Right lobe of liver (tissue), 6 donors: Measurements from ENCODE around the gene ZNF740. TPM values are rescaled to one million over a fixed set of nuclear protein-coding genes. Genes with fewer than 3 reads are reported as not detected.
A peak's percentile ranks its signal among the peaks of the same experiment; 100 is the strongest.

Experiments used
- ATAC-seq, 4 donors: fragments of 200-7000 bp; cut with Tn5 transposase; one replicate each; pipeline ENCODE4 v1.9.1; 2020; ENCODE audit warnings: mild to moderate bottlenecking in 4 of 4, moderate library complexity in 4 of 4
- DNase-seq, 3 donors: peaks; one replicate each; pipeline ENCODE4 v3.0.0-alpha.2; 2020
- H3K27ac ChIP-seq, 3 donors: fragments of 200-600 bp; one replicate each; pipeline ENCODE4 v1.8.0; 2022
- H3K27me3 ChIP-seq, 2 donors: fragments of 200-600 bp; one replicate each; pipeline ENCODE4 v1.8.0; 2022
- H3K36me3 ChIP-seq, 4 donors: fragments of 200-600 bp; sonication (generic) in 1 of 4; one replicate each; pipeline versions ENCODE4 v1.5.1 to v1.8.0; 2017 to 2022; ENCODE audit warnings: control low read depth in 1 of 4
- H3K4me1 ChIP-seq, 4 donors: fragments of 200-600 bp; sonication (generic) in 1 of 4; one replicate each; pipeline versions ENCODE4 v1.5.1 to v1.8.0; 2017 to 2022; ENCODE audit warnings: control low read depth in 1 of 4
- H3K4me3 ChIP-seq, 3 donors: fragments of 200-600 bp; one replicate each; pipeline ENCODE4 v1.8.0; 2022
- H3K9me3 ChIP-seq, 4 donors: fragments of 200-600 bp; sonication (generic) in 1 of 4; one replicate each; pipeline versions ENCODE4 v1.5.1 to v1.8.0; 2017 to 2022; ENCODE audit warnings: control low read depth in 1 of 4
- POLR2A ChIP-seq: fragments of 450-650 bp; IDR thresholded peaks from one replicate; pipeline ENCODE4 v1.6.1; 2017; ENCODE audit warnings: antibody characterized with exemption, mild to moderate bottlenecking
- WGBS: methylation state at CpG from one replicate; pipeline ENCODE4 v1.1.6; 2018; ENCODE audit warnings: low coverage, low lambda C conversion rate; ENCODE audit not compliant: insufficient coverage; ENCODE audit errors: missing lambda C conversion rate; 5-methylcytosine and 5-hydroxymethylcytosine counted together
- intact Hi-C, 2 donors: fragments of 100-400 bp; cut with DNase I; formaldehyde crosslinking; loops; one replicate each; pipeline versions ENCODE4 v1.11.2 to v1.14.1; 2022
- small RNA-seq, 2 experiments: library from RNA; depleted of rRNA; stranded (forward); fragments of <200 nt; gene quantifications; one replicate each; pipeline ENCODE3, GENCODE V24; 2016
- total RNA-seq, 6 experiments: library from RNA; depleted of rRNA in 2 of 6; stranded (reverse); fragments of >200 nt in 2 of 6; fragmentation: NEBNext Ultra II Directional in 3 of 6; extraction: Animal tissue kit (Norgen Biotek cat#: 25700) in 3 of 6; gene quantifications; one replicate each; pipeline versions ENCODE4 v1.1.0 to v1.2.4, GENCODE V29; 2016 to 2023
- TF ChIP-seq, protein P1 (sequence below), 4 donors: fragments of 200-600 bp in 3 of 4; fragments of 450-650 bp in 1 of 4; IDR thresholded peaks; one replicate each; pipeline versions ENCODE4 v1.5.1 to v1.8.0; 2016 to 2022; ENCODE audit warnings: antibody characterized with exemption in 4 of 4, mild to moderate bottlenecking in 2 of 4
- donor health status: DM: no; HTN: yes; CAD: no.
- donor health status: DM: no; HTN: no; CAD: no.
- donor health status: DM: no; HTN: no; CAD: no.
- donor health status: DM: no; HTN: yes; CAD: no.
- donor health status: DM: no; HTN: yes; CAD: no.

The ZNF740 gene
- total RNA-seq, 6 experiments from 2014 or later: 5.5 to 24.4 (median 19.2) TPM

DNA sequence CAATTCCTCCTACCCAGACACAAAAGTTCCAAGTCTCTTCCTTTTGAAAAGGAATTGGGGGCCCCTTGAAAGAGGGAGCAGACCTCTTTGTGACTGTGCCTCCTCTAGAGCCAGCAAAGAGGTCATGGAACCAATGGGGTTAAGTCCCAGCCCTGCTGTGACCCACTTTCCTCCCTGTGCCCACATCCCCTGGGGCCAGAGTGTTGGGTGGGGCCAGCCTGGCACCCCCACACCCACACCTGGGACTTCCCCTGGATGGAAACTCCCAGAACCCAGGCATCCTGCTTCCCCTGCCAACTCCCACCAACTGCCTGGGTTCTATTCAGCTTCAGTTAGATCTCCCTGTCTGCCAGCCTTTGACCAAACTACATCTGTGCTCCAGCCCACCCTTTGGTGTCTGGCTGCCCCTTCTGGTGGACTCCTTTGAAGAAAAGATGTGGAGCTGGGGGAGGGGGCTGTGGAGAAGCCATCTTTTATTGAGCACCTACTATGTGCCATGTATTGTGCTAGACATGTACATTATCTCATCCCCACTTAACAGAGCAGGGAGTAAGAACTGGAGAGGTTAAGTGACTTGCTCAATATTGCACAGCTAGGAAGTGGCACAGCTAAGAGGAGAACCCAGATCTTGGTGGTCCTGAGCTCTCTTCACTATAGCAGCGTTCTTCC is 56.1 kb downstream of the ZNF740 start:
- intact Hi-C loops: no loop called here
- H3K4me1 ChIP-seq: peaks cover 0 to 4% (median 0%) of the 10 kb centered on the region in 4 donors
- H3K27ac ChIP-seq: no peak overlapping the region
- ATAC-seq (no peak), DNase-seq (peak in 1 of 3 donors; percentile 37)
- H3K4me3 ChIP-seq: no peak overlapping the region
- 67% methylated on average over 1 of the region's 1 CpG for WGBS
- H3K9me3 ChIP-seq: no peaks in the 10 kb centered on the region
- no peaks in the 10 kb centered on the region for H3K36me3 ChIP-seq
- no peaks in the 10 kb centered on the region for H3K27me3 ChIP-seq
- TF ChIP-seq, protein P1, sequence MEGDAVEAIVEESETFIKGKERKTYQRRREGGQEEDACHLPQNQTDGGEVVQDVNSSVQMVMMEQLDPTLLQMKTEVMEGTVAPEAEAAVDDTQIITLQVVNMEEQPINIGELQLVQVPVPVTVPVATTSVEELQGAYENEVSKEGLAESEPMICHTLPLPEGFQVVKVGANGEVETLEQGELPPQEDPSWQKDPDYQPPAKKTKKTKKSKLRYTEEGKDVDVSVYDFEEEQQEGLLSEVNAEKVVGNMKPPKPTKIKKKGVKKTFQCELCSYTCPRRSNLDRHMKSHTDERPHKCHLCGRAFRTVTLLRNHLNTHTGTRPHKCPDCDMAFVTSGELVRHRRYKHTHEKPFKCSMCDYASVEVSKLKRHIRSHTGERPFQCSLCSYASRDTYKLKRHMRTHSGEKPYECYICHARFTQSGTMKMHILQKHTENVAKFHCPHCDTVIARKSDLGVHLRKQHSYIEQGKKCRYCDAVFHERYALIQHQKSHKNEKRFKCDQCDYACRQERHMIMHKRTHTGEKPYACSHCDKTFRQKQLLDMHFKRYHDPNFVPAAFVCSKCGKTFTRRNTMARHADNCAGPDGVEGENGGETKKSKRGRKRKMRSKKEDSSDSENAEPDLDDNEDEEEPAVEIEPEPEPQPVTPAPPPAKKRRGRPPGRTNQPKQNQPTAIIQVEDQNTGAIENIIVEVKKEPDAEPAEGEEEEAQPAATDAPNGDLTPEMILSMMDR (IDR thresholded peaks at IDR 0.05): no peak
- TF ChIP-seq POLR2A: no peak

DNA sequence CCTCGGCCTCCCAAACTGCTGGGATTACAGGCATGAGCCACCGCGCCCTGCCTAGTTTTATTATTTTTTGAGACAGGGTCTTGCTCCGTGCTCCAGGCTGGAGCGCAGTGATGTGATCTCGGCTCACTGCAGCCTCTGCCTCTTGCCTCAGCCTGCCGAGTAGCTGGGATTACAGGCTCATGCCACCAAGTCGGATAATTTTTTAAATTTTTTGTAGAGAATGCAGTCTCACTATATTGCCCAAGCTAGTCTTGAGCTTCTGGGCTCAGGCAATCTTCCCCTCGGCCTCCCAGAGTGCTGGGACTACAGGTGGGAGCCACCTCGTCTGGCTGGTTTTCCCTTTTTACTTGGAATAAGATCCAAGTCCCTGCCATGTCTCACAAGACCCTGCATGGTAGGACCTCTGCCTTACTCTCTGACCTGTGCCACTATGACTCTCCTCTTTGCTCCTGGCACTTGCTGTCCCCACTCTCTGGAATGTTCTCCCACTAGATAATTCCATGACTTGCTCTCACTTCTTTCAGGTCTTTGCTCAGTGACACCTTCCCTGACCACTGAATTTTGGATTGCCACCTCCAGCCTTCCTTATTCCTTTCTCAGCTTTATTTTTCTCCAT is 59.2 kb downstream of the ZNF740 start:
- Histone ChIP-seq H3K4me3 (no peak overlapping the region), H3K9me3 (no peaks in the 10 kb centered on the region), H3K36me3 (no peaks in the 10 kb centered on the region), H3K27ac (no peak overlapping the region), H3K27me3 (no peaks in the 10 kb centered on the region), H3K4me1 (no peaks in the 10 kb centered on the region)
- DNase-seq (no peak), ATAC-seq (no peak)
- WGBS: 80% methylated on average over 1 of the region's 10 CpGs
- TF ChIP-seq, protein P1 (IDR thresholded peaks at IDR 0.05): no peak
- TF ChIP-seq POLR2A: no peak
- intact Hi-C loops: no loop called here

DNA sequence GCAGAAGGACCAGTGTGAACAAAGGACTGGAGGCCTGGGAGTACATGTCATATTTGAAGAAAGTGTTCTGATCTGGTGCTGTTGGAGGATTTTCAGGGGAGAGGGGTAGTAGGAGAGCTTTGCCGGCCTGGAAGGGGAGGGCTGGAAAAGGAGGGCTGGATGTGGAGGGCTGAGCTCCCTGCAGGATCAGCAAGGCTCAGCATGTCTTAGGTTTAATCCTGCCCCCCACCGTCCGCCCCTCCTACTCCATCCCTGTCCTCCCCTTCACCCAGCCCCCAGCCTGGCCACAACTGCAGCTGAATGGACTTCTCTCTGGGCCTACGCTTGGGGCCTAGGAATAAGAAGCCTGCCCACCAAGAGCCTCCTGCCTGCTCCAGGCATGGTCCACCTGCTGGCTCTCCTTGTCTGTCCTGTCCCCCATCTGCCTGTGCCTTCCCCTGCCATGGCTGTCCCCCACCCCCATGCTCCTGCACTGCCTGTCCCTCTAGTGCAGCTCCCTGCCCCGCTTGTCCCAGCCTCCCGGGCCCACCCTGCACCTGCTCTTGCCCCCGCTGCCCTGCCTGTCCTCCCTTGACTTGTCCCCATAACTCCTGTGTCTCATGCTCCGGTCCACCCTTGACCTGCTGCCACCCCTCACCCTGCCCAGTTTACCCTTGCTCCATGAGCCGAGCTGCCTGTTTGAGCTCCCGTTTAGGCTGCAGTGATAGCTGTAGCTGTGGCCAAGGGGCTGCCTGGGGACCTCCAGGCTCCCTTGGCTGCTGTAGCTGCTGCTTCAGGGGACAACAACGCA is 61.3 kb downstream of the ZNF740 start:
- peak in 1 of 4 donors; percentile 33 for ATAC-seq
- no peak for DNase-seq
- H3K4me1 ChIP-seq: no peaks in the 10 kb centered on the region
- no peak overlapping the region for H3K4me3 ChIP-seq
- no peak for TF ChIP-seq POLR2A
- TF ChIP-seq, protein P1 (IDR thresholded peaks at IDR 0.05): no peak
- H3K27ac ChIP-seq: no peak overlapping the region
- intact Hi-C loops: no loop called here
- 60% methylated on average over 5 of the region's 11 CpGs for WGBS
- no peaks in the 10 kb centered on the region for H3K9me3 ChIP-seq
- H3K27me3 ChIP-seq: no peaks in the 10 kb centered on the region
- no peaks in the 10 kb centered on the region for H3K36me3 ChIP-seq

DNA sequence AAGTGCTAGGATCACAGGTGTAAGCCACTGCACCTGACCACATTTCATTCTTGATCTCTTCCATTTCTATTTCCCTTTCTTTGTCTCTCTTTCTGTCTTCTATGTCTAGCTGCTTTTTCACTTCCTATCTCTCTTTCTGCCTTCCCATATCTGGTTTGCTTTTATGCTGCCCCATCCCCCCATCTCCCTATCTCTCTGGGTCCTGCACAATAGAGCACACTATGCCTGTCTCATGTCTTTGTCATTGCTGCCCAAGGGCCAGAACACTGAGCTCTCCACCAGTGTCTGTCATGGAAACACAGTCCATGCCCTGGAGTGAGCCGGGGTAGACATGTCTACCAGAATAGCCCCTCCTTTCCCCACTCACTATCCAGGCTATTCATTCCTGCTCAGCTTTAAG is 63.8 kb downstream of the ZNF740 start:
- 67% methylated on average over 1 of the region's 1 CpG for WGBS
- ATAC-seq: no peak

More for the DNA sequence above, 63.8 kb downstream of the ZNF740 start:
- intact Hi-C loops: no loop called here
- H3K4me3 ChIP-seq: no peak overlapping the region
- TF ChIP-seq, protein P1 (IDR thresholded peaks at IDR 0.05): no peak
- no peak for TF ChIP-seq POLR2A
- no peaks in the 10 kb centered on the region for H3K9me3 ChIP-seq
- no peak overlapping the region for H3K27ac ChIP-seq
- H3K36me3 ChIP-seq: no peaks in the 10 kb centered on the region
- H3K27me3 ChIP-seq: no peaks in the 10 kb centered on the region
- no peak for DNase-seq
- no peaks in the 10 kb centered on the region for H3K4me1 ChIP-seq

Small RNA genes within 50 kb of the gene (small RNA-seq; reads per million reads assigned to genes)
- gene HIGD1AP1 (0 to 0.10 reads per million in 2 experiments), gene RNU6-333P (0 reads per million in 2 experiments)

Other genes starting within 250 kb of the ZNF740 start
- gene KRT18, start 231.6 kb upstream of the ZNF740 start, total RNA-seq: 1,000 to 10,000 TPM in 2 of 6 experiments, 100 to 1,000 TPM in 4; 148 to 1,377 (median 478) TPM
- 100 to 1,000 TPM; 143 to 270 (median 180) TPM for gene EIF4B, start 174.3 kb upstream of the ZNF740 start, total RNA-seq
- 100 to 1,000 TPM in 3 of 6 experiments, 10 to 100 TPM in 3; 50.5 to 139 (median 86.9) TPM for gene TNS2, start 130.7 kb upstream of the ZNF740 start, total RNA-seq
- gene SPRYD3, start 101.3 kb upstream of the ZNF740 start, total RNA-seq: 10 to 100 TPM; 12.3 to 18.2 (median 14.4) TPM
- 10 to 100 TPM in 2 of 6 experiments, 1 to 10 TPM in 4; 1.7 to 25.4 (median 4.9) TPM for gene IGFBP6, start 83.1 kb upstream of the ZNF740 start, total RNA-seq
- 1 to 10 TPM in 3 of 6 experiments, under 1 TPM in 3; 0.62 to 3.4 (median 0.99) TPM for gene SOAT2, start 77.2 kb upstream of the ZNF740 start, total RNA-seq
- 10 to 100 TPM; 20.6 to 54.2 (median 37.1) TPM for gene CSAD, start 203 bp downstream of the ZNF740 start, total RNA-seq
- 1 to 10 TPM; 2.9 to 8.0 (median 3.9) TPM for gene ITGB7, start 26.5 kb downstream of the ZNF740 start, total RNA-seq
- 1 to 10 TPM; 1.9 to 2.4 (median 2.1) TPM for gene RARG, start 51.5 kb downstream of the ZNF740 start, total RNA-seq
- 10 to 100 TPM in 2 of 6 experiments, 1 to 10 TPM in 3, under 1 TPM in 1; 0.04 to 15.0 (median 4.5) TPM for gene ESPL1, start 87.6 kb downstream of the ZNF740 start, total RNA-seq
- gene PFDN5, start 114.8 kb downstream of the ZNF740 start, total RNA-seq: 100 to 1,000 TPM; 122 to 170 (median 146) TPM
- gene MYG1, start 119.0 kb downstream of the ZNF740 start, total RNA-seq: 10 to 100 TPM; 17.6 to 27.1 (median 20.8) TPM
- 10 to 100 TPM; 22.0 to 29.1 (median 26.7) TPM for gene AAAS, start 140.9 kb downstream of the ZNF740 start, total RNA-seq
- gene SP7, start 155.6 kb downstream of the ZNF740 start, total RNA-seq: not detected
- gene SP1, start 199.5 kb downstream of the ZNF740 start, total RNA-seq: 10 to 100 TPM; 20.3 to 29.2 (median 23.9) TPM
- gene AMHR2, start 243.1 kb downstream of the ZNF740 start, total RNA-seq: under 1 TPM; 0.09 to 0.74 (median 0.48) TPM